HG03439 (cell line): ENCODE measurements around the gene GPX3.

Experiments
- ATAC-seq: cut with Tn5 transposase; IDR thresholded peaks from one replicate; pipeline ENCODE4 v1.9.1; 2021; ENCODE audit warnings: mild to moderate bottlenecking, moderate library complexity; ENCODE audit not compliant: unreplicated experiment

The GPX3 gene

GRCh38 chr5:151075698-151076331 lies 55.4 kb downstream of the GPX3 start:
- no peak for ATAC-seq

GRCh38 chr5:151076616-151077015 lies 56.2 kb downstream of the GPX3 start:
- ATAC-seq: no peak

- no peak for ATAC-seq
Measured at GRCh38 chr5:151077419-151077818, 57.0 kb downstream of the GPX3 start.

GRCh38 chr5:151077967-151078366 lies 57.6 kb downstream of the GPX3 start:
- ATAC-seq: no peak
